Measurements from ENCODE around the gene PRELP.

The PRELP gene

DNA sequence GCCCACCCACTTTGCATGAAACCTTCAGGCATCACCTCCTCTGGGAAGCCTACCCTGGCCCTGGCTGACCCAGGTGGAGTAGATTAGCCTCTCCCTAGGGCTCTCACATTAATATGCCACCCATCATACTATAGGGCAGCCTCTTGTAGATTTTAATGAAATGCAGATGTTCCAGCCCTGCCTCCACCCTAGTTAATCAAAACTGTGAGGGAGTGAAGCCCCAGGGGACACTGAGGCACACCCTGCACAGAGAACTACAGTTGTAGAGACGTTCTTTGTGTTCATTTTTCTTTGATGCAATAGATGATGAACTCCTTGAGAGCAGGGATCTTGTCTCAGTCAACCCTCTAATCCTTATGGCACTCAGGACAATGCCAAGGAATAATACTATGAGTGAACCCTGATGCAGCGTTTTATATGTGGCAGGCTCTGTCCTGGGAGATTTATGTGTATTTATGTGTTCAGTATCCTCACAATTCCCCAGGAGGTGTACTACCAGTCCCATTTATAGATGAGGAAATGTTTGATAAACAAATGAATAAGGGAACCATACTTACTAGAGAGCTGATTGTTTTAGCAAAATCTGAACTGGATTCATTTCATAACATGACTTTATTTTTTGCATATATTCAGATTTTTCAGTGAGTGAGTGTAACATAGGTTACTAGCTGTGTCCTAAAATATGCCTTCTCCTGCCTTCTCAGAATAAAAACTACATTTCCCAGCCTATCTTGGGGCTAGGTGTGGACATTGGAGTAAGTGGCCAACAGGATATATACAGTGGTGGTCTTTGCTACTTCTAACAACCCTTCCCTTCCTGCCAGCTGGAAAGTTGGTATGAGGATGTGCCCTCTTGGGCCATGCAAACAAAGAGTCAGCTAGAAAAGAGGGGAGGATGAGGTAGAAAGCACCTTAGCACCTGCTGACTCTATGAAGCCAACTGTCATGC lies 23.5 kb upstream of the PRELP start:
- no peak for TF ChIP-seq CTCF (IDR thresholded peaks at IDR 0.05; ENCODE audit: borderline replicate concordance, control extremely low read depth, extremely low read depth, insufficient read depth, missing control alignments)
- in situ Hi-C loops (cut with MboI; ENCODE audit: low sequenced_read_pairs, unreplicated experiment): no loop called here
- DNase-seq (ENCODE audit: low spot score): no peak

- DNase-seq (ENCODE audit: low spot score): no peak
- in situ Hi-C loops (cut with MboI; ENCODE audit: low sequenced_read_pairs, unreplicated experiment): no loop called here
- no peak for TF ChIP-seq CTCF (IDR thresholded peaks at IDR 0.05; ENCODE audit: borderline replicate concordance, control extremely low read depth, extremely low read depth, insufficient read depth, missing control alignments)
Measured at GRCh38 chr1:203453016-203453415, 22.6 kb upstream of the PRELP start.

DNA sequence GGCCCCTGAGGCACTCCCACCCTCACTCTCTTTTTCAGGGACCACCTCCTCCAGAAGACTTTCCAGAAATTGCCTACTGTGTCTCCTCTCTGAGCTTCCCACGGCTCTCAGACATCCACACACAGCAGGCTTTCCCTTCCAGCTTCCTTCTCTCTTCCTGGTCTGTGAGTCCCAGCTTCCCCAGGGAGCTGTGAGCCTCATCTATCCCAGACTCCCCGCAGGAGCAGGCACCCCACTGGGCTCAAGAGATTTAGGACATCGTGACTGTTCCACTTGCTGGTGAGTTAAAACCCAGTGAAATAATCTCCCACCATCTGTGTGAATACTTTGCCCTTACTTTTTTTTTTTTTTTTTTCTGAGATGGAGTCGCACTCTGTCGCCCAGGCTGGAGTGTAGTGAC lies 22.0 kb upstream of the PRELP start:
- TF ChIP-seq CTCF (IDR thresholded peaks at IDR 0.05; ENCODE audit: borderline replicate concordance, control extremely low read depth, extremely low read depth, insufficient read depth, missing control alignments): no peak
- in situ Hi-C loops (cut with MboI; ENCODE audit: low sequenced_read_pairs, unreplicated experiment): no loop called here
- no peak for DNase-seq (ENCODE audit: low spot score)

GRCh38 chr1:203454986-203455471 lies 20.6 kb upstream of the PRELP start:
- in situ Hi-C loops (cut with MboI; ENCODE audit: low sequenced_read_pairs, unreplicated experiment): no loop called here

DNA sequence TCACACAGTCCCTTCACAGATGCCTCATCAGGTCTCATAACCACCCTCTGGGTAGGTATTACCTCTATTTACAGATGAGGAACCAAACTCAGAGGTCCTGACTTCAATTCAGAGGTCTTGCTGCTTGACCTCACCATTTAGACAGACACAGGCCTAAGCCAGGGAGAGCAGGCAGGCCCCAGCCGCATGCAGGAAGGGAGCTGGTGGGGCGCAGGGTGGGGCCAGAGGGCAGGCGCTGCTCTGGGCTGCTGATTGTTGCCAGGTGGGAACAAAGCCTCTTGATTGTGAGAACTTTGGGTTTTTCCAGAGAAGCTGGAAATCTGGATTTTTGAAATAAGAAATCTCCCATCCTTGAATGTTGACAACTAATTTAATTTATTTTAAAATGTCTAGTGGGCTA lies 19.9 kb upstream of the PRELP start:
- no peak for TF ChIP-seq CTCF (IDR thresholded peaks at IDR 0.05; ENCODE audit: borderline replicate concordance, control extremely low read depth, extremely low read depth, insufficient read depth, missing control alignments)
- in situ Hi-C loops (cut with MboI; ENCODE audit: low sequenced_read_pairs, unreplicated experiment): no loop called here
- no peak for DNase-seq (ENCODE audit: low spot score)

More at GRCh38 chr1:203454986-203455471, 20.6 kb upstream of the PRELP start:
- no peak for DNase-seq (ENCODE audit: low spot score)
- TF ChIP-seq CTCF (IDR thresholded peaks at IDR 0.05; ENCODE audit: borderline replicate concordance, control extremely low read depth, extremely low read depth, insufficient read depth, missing control alignments): no peak

DNA sequence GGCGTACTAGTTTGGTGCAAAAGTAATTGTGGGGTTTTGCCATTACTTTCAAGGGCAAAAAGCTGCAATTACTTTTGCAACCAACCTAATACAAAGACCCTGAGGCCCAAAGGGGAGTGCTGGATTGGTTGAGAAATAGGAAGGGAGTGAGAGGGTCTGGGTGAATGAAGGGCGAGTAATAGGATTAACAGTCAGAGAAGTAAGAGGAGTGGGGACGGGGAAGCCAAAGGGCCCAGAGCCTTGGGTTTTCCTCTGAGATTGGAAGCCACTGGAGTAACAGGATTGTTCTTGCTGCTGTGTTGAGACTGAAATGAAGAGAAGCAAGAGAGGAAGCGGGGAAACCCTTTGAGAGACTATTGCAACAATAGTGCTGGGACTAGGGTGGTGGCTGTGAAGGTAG lies 19.0 kb upstream of the PRELP start:
- DNase-seq (ENCODE audit: low spot score): no peak
- in situ Hi-C loops (cut with MboI; ENCODE audit: low sequenced_read_pairs, unreplicated experiment): no loop called here
- TF ChIP-seq CTCF (IDR thresholded peaks at IDR 0.05; ENCODE audit: borderline replicate concordance, control extremely low read depth, extremely low read depth, insufficient read depth, missing control alignments): no peak
